K562 (cell line): ENCODE measurements around the gene PDE4D. TPM values are rescaled to one million over a fixed set of nuclear protein-coding genes. Genes with fewer than 3 reads are reported as not detected.

Source experiments
- ATAC-seq: fragments of 200-7000 bp; cut with Tn5 transposase; 3 replicates; pipeline ENCODE4 v1.9.1; 2020; ENCODE audit warnings: moderate library complexity
- BruUV-seq: library from RNA; stranded (reverse); fragments of 400-500 nt; replicated peaks from 2 replicates; lab custom pipeline; 2021; lab: Mats Ljungman, UMichigan
- CTCF ChIA-PET: fragments of 300-600 bp; formaldehyde crosslinking; extraction: SDS; loops from one replicate; lab custom pipeline; 2021; ENCODE audit warnings: low intra/inter-chr PET ratio; lab: Yijun Ruan, JAX
- POLR2A ChIA-PET: fragments of 300-600, 350-650 bp; sonication (Branson Sonifier 250); formaldehyde crosslinking; extraction: SDS; loops from one replicate; lab custom pipeline; 2021; ENCODE audit warnings: antibody characterized with exemption, inconsistent platforms; lab: Yijun Ruan, JAX
- DNase-seq, 4 experiments: peaks; one replicate each; pipeline versions ENCODE4 v3.0.0 to v3.0.0-alpha.2; 2011 to 2018; ENCODE audit warnings: low spot score in 3 of 4, mixed read lengths in 3 of 4; ENCODE audit errors: extremely low read depth in 1 of 4
- FAIRE-seq: peaks from 2 replicates; lab custom pipeline; 2011; peaks lifted over from hg19 to GRCh38; lab: Jason Lieb, UNC
- H2AFZ ChIP-seq: 2 replicates; pipeline ENCODE4 v1.6.0; 2011; ENCODE audit warnings: low read depth, low read length, control low read depth, inconsistent platforms
- H3K27ac ChIP-seq: fragments of 200-600 bp; 3 replicates; pipeline ENCODE4 v1.8.0; 2011; ENCODE audit warnings: low read depth, mild to moderate bottlenecking, control low read depth, inconsistent platforms, low read length, moderate library complexity, mixed read lengths; ENCODE audit errors: extremely low read depth
- H3K27me3 ChIP-seq, 2 experiments: fragments of 300-600 bp in 1 of 2; 2 replicates in 1 of 2; 3 replicates in 1 of 2; pipeline versions ENCODE4 v1.6.0 to v1.8.0; 2011; ENCODE audit warnings: inconsistent platforms in 2 of 2, low read length in 2 of 2, mild to moderate bottlenecking in 1 of 2, mixed read lengths in 1 of 2, moderate library complexity in 1 of 2; ENCODE audit not compliant: control insufficient read depth in 2 of 2, insufficient read depth in 2 of 2
- H3K36me3 ChIP-seq: fragments of 300-600 bp; 3 replicates; pipeline ENCODE4 v1.8.0; 2011; ENCODE audit warnings: mild to moderate bottlenecking, low read length, inconsistent platforms; ENCODE audit not compliant: control insufficient read depth, insufficient read depth
- H3K4me1 ChIP-seq, 2 experiments: fragments of 200-600 bp in 1 of 2; replicated peaks in 1 of 2; 2 replicates in 1 of 2; 3 replicates in 1 of 2; pipeline versions ENCODE4 v1.5.1 to v1.8.0; 2011; ENCODE audit warnings: inconsistent platforms in 2 of 2, low read length in 2 of 2, mild to moderate bottlenecking in 1 of 2, mixed read lengths in 1 of 2, moderate library complexity in 1 of 2; ENCODE audit not compliant: control insufficient read depth in 2 of 2, insufficient read depth in 2 of 2
- H3K4me2 ChIP-seq: 2 replicates; pipeline ENCODE4 v1.6.1; 2011; ENCODE audit warnings: low read length, control low read depth, inconsistent platforms, mixed read lengths; ENCODE audit not compliant: insufficient read depth
- H3K4me3 ChIP-seq: fragments of 200-600 bp; sonication (generic), shearing (Covaris generic); 2 replicates; pipeline ENCODE4 v1.5.1; 2016; ENCODE audit warnings: control low read depth, inconsistent platforms
- H3K79me2 ChIP-seq: fragments of 200-600 bp; 3 replicates; pipeline ENCODE4 v1.8.0; 2011; ENCODE audit warnings: low read length, inconsistent platforms; ENCODE audit not compliant: control insufficient read depth, insufficient read depth
- H3K9ac ChIP-seq, 2 experiments: 2 replicates each; pipeline versions ENCODE4 v1.6.0 to v1.6.1; 2011; ENCODE audit warnings: low read depth in 2 of 2, low read length in 2 of 2, control low read depth in 1 of 2, inconsistent platforms in 1 of 2, mild to moderate bottlenecking in 1 of 2, mixed read lengths in 1 of 2; ENCODE audit not compliant: insufficient read depth in 1 of 2
- H3K9me1 ChIP-seq: one replicate; pipeline ENCODE4 v1.6.0; 2011; ENCODE audit warnings: inconsistent platforms, mild to moderate bottlenecking, low read length, moderate library complexity; ENCODE audit not compliant: control insufficient read depth, insufficient read depth
- H3K9me3 ChIP-seq: replicated peaks from 2 replicates; pipeline ENCODE4 v1.5.1; 2011; ENCODE audit warnings: low read depth, low read length, inconsistent platforms; ENCODE audit not compliant: control insufficient read depth, insufficient read depth
- H4K20me1 ChIP-seq: replicated peaks from 2 replicates; pipeline ENCODE4 v1.6.1; 2011; ENCODE audit warnings: low read length, inconsistent platforms, mixed read lengths; ENCODE audit not compliant: control insufficient read depth, insufficient read depth
- CC2D1A ChIP-seq: fragments of 450-650 bp; IDR thresholded peaks from 2 replicates; pipeline ENCODE4 v1.6.1; 2017; ENCODE audit warnings: mild to moderate bottlenecking
- CEBPG ChIP-seq, 3 experiments: fragments of 200-800 bp in 1 of 3; sonication (Bioruptor generic) in 1 of 3; sonication (generic) in 1 of 3; formaldehyde crosslinking in 1 of 3; IDR thresholded peaks in 2 of 3; conservative IDR thresholded peaks in 1 of 3; 2 replicates each; pipeline versions ENCODE4 v1.6.1 to v1.8.0; 2016 to 2022; ENCODE audit warnings: missing compliant biosample characterization in 2 of 3, missing genetic modification characterization in 2 of 3, mild to moderate bottlenecking in 1 of 3, missing genetic modification reagents in 1 of 3
- DACH1 ChIP-seq: fragments of 450-650 bp; IDR thresholded peaks from 2 replicates; pipeline ENCODE4 v1.6.1; 2018; ENCODE audit not compliant: partially characterized antibody
- ELF1 ChIP-seq: fragments of 200-800 bp; sonication (Bioruptor generic); IDR thresholded peaks from 2 replicates; pipeline ENCODE4 v1.6.1; 2016; ENCODE audit warnings: missing genetic modification characterization, missing compliant biosample characterization
- FIP1L1 ChIP-seq: fragments of 200-400 bp; formaldehyde crosslinking; IDR thresholded peaks from 2 replicates; pipeline ENCODE4 v1.6.1; 2018; ENCODE audit warnings: mild to moderate bottlenecking, low read depth, low read length; ENCODE audit not compliant: poor library complexity, severe bottlenecking
- FOXJ2 ChIP-seq: fragments of 200-800 bp; sonication (Bioruptor generic); IDR thresholded peaks from 2 replicates; pipeline ENCODE4 v1.6.1; 2016; ENCODE audit warnings: missing genetic modification characterization, missing compliant biosample characterization
- FUS ChIP-seq: fragments of 200-400 bp; formaldehyde crosslinking; optimal IDR thresholded peaks from 2 replicates; pipeline ENCODE3; 2017; ENCODE audit warnings: low read depth, low read length
- HOXB6 ChIP-seq: fragments of 250-450 bp; sonication (Bioruptor Pico); IDR thresholded peaks from 2 replicates; pipeline ENCODE4 v1.5.1; 2022; ENCODE audit warnings: mild to moderate bottlenecking, borderline replicate concordance
- KDM1A ChIP-seq, 2 experiments: fragments of 450-650 bp; IDR thresholded peaks; 2 replicates each; pipeline ENCODE4 v1.6.1; 2016; ENCODE audit warnings: mild to moderate bottlenecking in 2 of 2
- KLF1 ChIP-seq: fragments of 450-650 bp; IDR thresholded peaks from 2 replicates; pipeline ENCODE4 v1.6.1; 2016; ENCODE audit warnings: missing genetic modification characterization, missing compliant biosample characterization
- NR1H2 ChIP-seq: sonication (generic); formaldehyde crosslinking; IDR thresholded peaks from 2 replicates; pipeline ENCODE4 v1.4.0; 2020; ENCODE audit warnings: mild to moderate bottlenecking, missing genetic modification reagents
- SMARCE1 ChIP-seq: fragments of 450-650 bp; IDR thresholded peaks from 2 replicates; pipeline ENCODE4 v1.7.1; 2016; ENCODE audit warnings: mild to moderate bottlenecking
- TAF1 ChIP-seq: IDR thresholded peaks from 2 replicates; pipeline ENCODE4 v1.6.1; 2011; ENCODE audit warnings: mild to moderate bottlenecking, low read length, moderate library complexity; ENCODE audit not compliant: insufficient read depth, control insufficient read depth, severe bottlenecking; ENCODE audit errors: extremely low read depth
- TAL1 ChIP-seq: fragments of 450-650 bp; IDR thresholded peaks from 2 replicates; pipeline ENCODE4 v1.6.1; 2016; ENCODE audit warnings: mild to moderate bottlenecking
- U2AF1 ChIP-seq: fragments of 200-400 bp; formaldehyde crosslinking; optimal IDR thresholded peaks from 2 replicates; pipeline ENCODE3; 2017; ENCODE audit warnings: mild to moderate bottlenecking, low read depth, low read length, moderate library complexity
- ZNF707 ChIP-seq: fragments of 250-450 bp; sonication (Bioruptor Pico); conservative IDR thresholded peaks from 2 replicates; pipeline ENCODE4 v1.8.0; 2022; ENCODE audit warnings: inconsistent platforms, mild to moderate bottlenecking, moderate library complexity
- whole genome bisulfite sequencing: fragments of 100-300 bp; shearing (Covaris generic); methylation state at CpG from one replicate; pipeline ENCODE4 v1.1.6; 2016; ENCODE audit warnings: low coverage, mixed read lengths; ENCODE audit not compliant: insufficient coverage; ENCODE audit errors: missing lambda C conversion rate; 5-methylcytosine and 5-hydroxymethylcytosine counted together
- in situ Hi-C: fragments of 300-500 bp; cut with MboI; formaldehyde crosslinking; loops from 4 replicates; pipeline ENCODE4 v1.15.0; 2018; ENCODE audit warnings: inconsistent platforms, mixed read lengths
- intact Hi-C: fragments of 100-400 bp; cut with micrococcal nuclease; formaldehyde crosslinking; loops from 2 replicates; pipeline ENCODE4 v1.14.2; 2022
- polyA plus RNA-seq, 8 experiments: library from polyadenylated mRNA; depleted of rRNA in 4 of 8; stranded (reverse) in 5 of 8; unstranded in 3 of 8; fragments of >200 nt; fragmentation: Nextera tagmentation in 2 of 8; fragmentation: Illumina TruSeq in 1 of 8; extraction: Ambion mirVana in 2 of 8; extraction: Trizol in 1 of 8; gene quantifications; 2 replicates each; pipeline versions ENCODE4 v1.2.1 to v1.2.3, GENCODE V29; 2011 to 2014; ENCODE audit warnings: inconsistent platforms in 1 of 8, missing spikeins in 1 of 8
- total RNA-seq, 7 experiments: library from RNA; depleted of rRNA in 6 of 7; stranded (reverse); fragments of >200 nt in 6 of 7; fragmentation: Illumina TruSeq in 2 of 7; extraction: Trizol in 2 of 7; gene quantifications; 2 replicates each; pipeline versions ENCODE4 v1.2.1 to v1.2.3, GENCODE V29; 2011 to 2021; ENCODE audit warnings: low replicate concordance in 1 of 7
- TF ChIP-seq, protein P1 (sequence below): sonication (generic); formaldehyde crosslinking; IDR thresholded peaks from 2 replicates; pipeline ENCODE4 v1.8.1; 2023; ENCODE audit warnings: missing genetic modification reagents, mild to moderate bottlenecking, borderline replicate concordance
- TF ChIP-seq, protein P2 (sequence below): fragments of 250-450 bp; sonication (Bioruptor Pico); IDR thresholded peaks from 2 replicates; pipeline ENCODE4 v1.8.0; 2022; ENCODE audit warnings: inconsistent platforms, mild to moderate bottlenecking, moderate library complexity, borderline replicate concordance

Gene PDE4D
- total and polyA plus RNA-seq, 9 of the 15 experiments (the other 6 are each of a cell fraction or from before 2014, with no cell fraction given): 0.04 to 0.46 (median 0.13) TPM

DNA sequence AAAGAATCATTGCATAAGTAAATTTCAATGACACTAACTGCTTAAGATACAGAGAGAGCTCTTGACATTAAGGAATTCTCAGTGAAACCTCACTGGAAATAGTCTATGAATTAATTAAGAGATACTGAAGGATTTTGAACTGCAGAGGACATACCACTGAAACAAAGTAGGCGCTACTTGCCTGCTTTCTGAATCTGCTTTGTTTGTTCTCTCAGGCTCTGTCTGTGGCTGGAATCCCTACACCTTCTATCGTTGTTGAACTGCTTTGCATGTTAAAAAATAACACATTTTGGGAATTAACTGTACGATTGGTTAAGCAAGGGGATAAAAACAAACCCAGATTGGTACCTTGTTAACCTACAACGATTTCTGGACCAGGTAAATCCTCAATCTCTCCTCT, 435.2 kb downstream of the PDE4D start:
- intact Hi-C loops (no loop called here), in situ Hi-C loops (no loop called here)
- Histone ChIP-seq H2AFZ (no peak overlapping the region), H3K27me3 (no peaks in the 10 kb centered on the region), H4K20me1 (no peaks in the 10 kb centered on the region), H3K4me3 (no peak overlapping the region), H3K9me3 (no peaks in the 10 kb centered on the region), H3K4me1 (no peaks in the 10 kb centered on the region), H3K4me2 (no peak overlapping the region), H3K9ac (no peak overlapping the region), H3K27ac (no peak overlapping the region), H3K79me2 (no peaks in the 10 kb centered on the region), H3K9me1 (no peaks in the 10 kb centered on the region), H3K36me3 (no peaks in the 10 kb centered on the region)
- CTCF ChIA-PET: no interaction called here
- no peak for ATAC-seq
- no TSS peak for BruUV-seq
- no peak for FAIRE-seq
- POLR2A ChIA-PET: no interaction called here
- 0% methylated on average over 4 of the region's 4 CpGs for WGBS
- no peak for DNase-seq
- no peak for TF ChIP-seq KDM1A (IDR thresholded peaks at IDR 0.05)
- TF ChIP-seq FUS: no peak
- TF ChIP-seq U2AF1: no peak
- no peak for TF ChIP-seq TAF1
- TF ChIP-seq, protein P1, sequence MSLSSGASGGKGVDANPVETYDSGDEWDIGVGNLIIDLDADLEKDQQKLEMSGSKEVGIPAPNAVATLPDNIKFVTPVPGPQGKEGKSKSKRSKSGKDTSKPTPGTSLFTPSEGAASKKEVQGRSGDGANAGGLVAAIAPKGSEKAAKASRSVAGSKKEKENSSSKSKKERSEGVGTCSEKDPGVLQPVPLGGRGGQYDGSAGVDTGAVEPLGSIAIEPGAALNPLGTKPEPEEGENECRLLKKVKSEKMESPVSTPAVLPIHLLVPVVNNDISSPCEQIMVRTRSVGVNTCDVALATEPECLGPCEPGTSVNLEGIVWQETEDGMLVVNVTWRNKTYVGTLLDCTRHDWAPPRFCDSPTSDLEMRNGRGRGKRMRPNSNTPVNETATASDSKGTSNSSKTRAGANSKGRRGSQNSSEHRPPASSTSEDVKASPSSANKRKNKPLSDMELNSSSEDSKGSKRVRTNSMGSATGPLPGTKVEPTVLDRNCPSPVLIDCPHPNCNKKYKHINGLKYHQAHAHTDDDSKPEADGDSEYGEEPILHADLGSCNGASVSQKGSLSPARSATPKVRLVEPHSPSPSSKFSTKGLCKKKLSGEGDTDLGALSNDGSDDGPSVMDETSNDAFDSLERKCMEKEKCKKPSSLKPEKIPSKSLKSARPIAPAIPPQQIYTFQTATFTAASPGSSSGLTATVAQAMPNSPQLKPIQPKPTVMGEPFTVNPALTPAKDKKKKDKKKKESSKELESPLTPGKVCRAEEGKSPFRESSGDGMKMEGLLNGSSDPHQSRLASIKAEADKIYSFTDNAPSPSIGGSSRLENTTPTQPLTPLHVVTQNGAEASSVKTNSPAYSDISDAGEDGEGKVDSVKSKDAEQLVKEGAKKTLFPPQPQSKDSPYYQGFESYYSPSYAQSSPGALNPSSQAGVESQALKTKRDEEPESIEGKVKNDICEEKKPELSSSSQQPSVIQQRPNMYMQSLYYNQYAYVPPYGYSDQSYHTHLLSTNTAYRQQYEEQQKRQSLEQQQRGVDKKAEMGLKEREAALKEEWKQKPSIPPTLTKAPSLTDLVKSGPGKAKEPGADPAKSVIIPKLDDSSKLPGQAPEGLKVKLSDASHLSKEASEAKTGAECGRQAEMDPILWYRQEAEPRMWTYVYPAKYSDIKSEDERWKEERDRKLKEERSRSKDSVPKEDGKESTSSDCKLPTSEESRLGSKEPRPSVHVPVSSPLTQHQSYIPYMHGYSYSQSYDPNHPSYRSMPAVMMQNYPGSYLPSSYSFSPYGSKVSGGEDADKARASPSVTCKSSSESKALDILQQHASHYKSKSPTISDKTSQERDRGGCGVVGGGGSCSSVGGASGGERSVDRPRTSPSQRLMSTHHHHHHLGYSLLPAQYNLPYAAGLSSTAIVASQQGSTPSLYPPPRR (CRISPR knock-in tag): no peak
- TF ChIP-seq FIP1L1: no peak
- TF ChIP-seq CEBPG (CRISPR knock-in tag; IDR thresholded peaks at IDR 0.05): no peak
- TF ChIP-seq CEBPG (tag; conservative IDR thresholded peaks at IDR 0.05 in 1 of 2, IDR thresholded peaks at IDR 0.05 in 1 of 2): no peak
- TF ChIP-seq FOXJ2 (tag): no peak
- no peak for TF ChIP-seq KLF1 (tag)
- no peak for TF ChIP-seq ZNF707 (CRISPR knock-in tag)
- no peak for TF ChIP-seq NR1H2 (CRISPR knock-in tag)
- no peak for TF ChIP-seq ELF1
- no peak for TF ChIP-seq CC2D1A
- TF ChIP-seq DACH1: no peak
- TF ChIP-seq HOXB6 (CRISPR knock-in tag): no peak
- TF ChIP-seq, protein P2, sequence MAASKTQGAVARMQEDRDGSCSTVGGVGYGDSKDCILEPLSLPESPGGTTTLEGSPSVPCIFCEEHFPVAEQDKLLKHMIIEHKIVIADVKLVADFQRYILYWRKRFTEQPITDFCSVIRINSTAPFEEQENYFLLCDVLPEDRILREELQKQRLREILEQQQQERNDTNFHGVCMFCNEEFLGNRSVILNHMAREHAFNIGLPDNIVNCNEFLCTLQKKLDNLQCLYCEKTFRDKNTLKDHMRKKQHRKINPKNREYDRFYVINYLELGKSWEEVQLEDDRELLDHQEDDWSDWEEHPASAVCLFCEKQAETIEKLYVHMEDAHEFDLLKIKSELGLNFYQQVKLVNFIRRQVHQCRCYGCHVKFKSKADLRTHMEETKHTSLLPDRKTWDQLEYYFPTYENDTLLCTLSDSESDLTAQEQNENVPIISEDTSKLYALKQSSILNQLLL (CRISPR knock-in tag): no peak
- no peak for TF ChIP-seq SMARCE1
- TF ChIP-seq TAL1: no peak
